IPS-18c (cell line): ENCODE data around the gene OR14A2.

ENCODE experiments used
- H3K4me3 ChIP-seq: 2 replicates; pipeline ENCODE4 v1.7.0; 2013; ENCODE audit warnings: low read depth, mild to moderate bottlenecking, low read length, moderate library complexity; ENCODE audit not compliant: insufficient read depth
- H3K9me3 ChIP-seq: one replicate; pipeline ENCODE4 v1.6.1; 2013; ENCODE audit warnings: mild to moderate bottlenecking, low read length, moderate library complexity; ENCODE audit not compliant: control insufficient read depth, insufficient read depth

Gene OR14A2

GRCh38 chr1:247680171-247680570 lies 67.8 kb downstream of the OR14A2 start:
- H3K4me3 ChIP-seq = no peak overlapping the region
- H3K9me3 ChIP-seq = no peaks in the 10 kb centered on the region

- no peaks in the 10 kb centered on the region for H3K9me3 ChIP-seq
- H3K4me3 ChIP-seq = no peak within 1 kb of the TSS
These were observed 68.3 kb downstream of the OR14A2 start, which contains the start of gene OR13G1 for GRCh38 chr1:247679639-247680038. TSS of gene OR13G1 (minus strand) at chr1:247679739. CDS start at chr1:247673041, 6,698 bp downstream.
